Smooth muscle cell (in vitro differentiated cells): ENCODE results near the gene AFF1. TPM values are rescaled to one million over a fixed set of nuclear protein-coding genes. Genes with fewer than 3 reads are reported as not detected.

Source experiments
- DNase-seq: peaks from one replicate; lab custom pipeline; 2025; ENCODE audit not compliant: unreplicated experiment; lab: John Stamatoyannopoulos, UW
- H2AFZ ChIP-seq: fragments of 200-600 bp; sonication (generic); 2 replicates; pipeline ENCODE4 v1.6.0; 2016; ENCODE audit warnings: antibody characterized with exemption, low read depth, mild to moderate bottlenecking
- H3F3A ChIP-seq: fragments of 200-600 bp; sonication (generic); 2 replicates; pipeline ENCODE4 v1.6.0; 2017; ENCODE audit warnings: antibody characterized with exemption, low read depth
- H3K27ac ChIP-seq: fragments of 200-600 bp; sonication (generic); 2 replicates; pipeline ENCODE4 v1.5.1; 2016; ENCODE audit warnings: low read depth, mild to moderate bottlenecking
- H3K27me3 ChIP-seq: fragments of 200-600 bp; sonication (generic); 2 replicates; pipeline ENCODE4 v1.6.1; 2016; ENCODE audit warnings: low read depth, mild to moderate bottlenecking
- H3K36me3 ChIP-seq: fragments of 200-600 bp; sonication (generic); 2 replicates; pipeline ENCODE4 v1.5.1; 2016; ENCODE audit warnings: low read depth
- H3K4me1 ChIP-seq: fragments of 200-600 bp; sonication (generic); 2 replicates; pipeline ENCODE4 v1.5.1; 2016; ENCODE audit warnings: low read depth
- H3K4me2 ChIP-seq: fragments of 200-600 bp; sonication (generic); 2 replicates; pipeline ENCODE4 v1.6.0; 2016; ENCODE audit warnings: mild to moderate bottlenecking
- H3K4me3 ChIP-seq: fragments of 200-600 bp; sonication (generic); 2 replicates; pipeline ENCODE4 v1.5.1; 2016; ENCODE audit warnings: mild to moderate bottlenecking
- H3K79me2 ChIP-seq: fragments of 200-600 bp; sonication (generic); 2 replicates; pipeline ENCODE4 v1.6.0; 2016; ENCODE audit warnings: low read depth, mild to moderate bottlenecking
- H3K9ac ChIP-seq: fragments of 200-600 bp; sonication (generic); 2 replicates; pipeline ENCODE4 v1.6.0; 2016; ENCODE audit warnings: low read depth
- H3K9me3 ChIP-seq: fragments of 200-600 bp; sonication (generic); replicated peaks from 2 replicates; pipeline ENCODE4 v1.5.1; 2016; ENCODE audit warnings: low read depth
- H4K20me1 ChIP-seq: fragments of 200-600 bp; sonication (generic); 2 replicates; pipeline ENCODE4 v1.6.0; 2016; ENCODE audit warnings: low read depth
- WGBS: methylation state at CpG from one replicate; pipeline ENCODE4 v1.1.7; 2016; ENCODE audit warnings: low lambda C conversion rate; 5-methylcytosine and 5-hydroxymethylcytosine counted together
- polyA plus RNA-seq: library from polyadenylated mRNA; unstranded; fragments of >200 nt; fragmentation: Nextera tagmentation; extraction: Ambion mirVana; gene quantifications from 2 replicates; pipeline ENCODE4 v1.2.1, GENCODE V29; 2016
- total RNA-seq: library from RNA; depleted of rRNA; stranded (reverse); fragments of >200 nt; gene quantifications from 2 replicates; pipeline ENCODE4 v1.2.3, GENCODE V29; 2014
- TF ChIP-seq, protein P1 (sequence below): fragments of 200-600 bp; sonication (generic); IDR thresholded peaks from 2 replicates; pipeline ENCODE4 v1.5.1; 2017; ENCODE audit warnings: borderline replicate concordance, mild to moderate bottlenecking, antibody characterized with exemption; ENCODE audit not compliant: insufficient read depth, poor library complexity, severe bottlenecking

AFF1 gene
- total and polyA plus RNA-seq, 2 experiments from 2014 or later = 6.6 to 17.7 TPM

DNA sequence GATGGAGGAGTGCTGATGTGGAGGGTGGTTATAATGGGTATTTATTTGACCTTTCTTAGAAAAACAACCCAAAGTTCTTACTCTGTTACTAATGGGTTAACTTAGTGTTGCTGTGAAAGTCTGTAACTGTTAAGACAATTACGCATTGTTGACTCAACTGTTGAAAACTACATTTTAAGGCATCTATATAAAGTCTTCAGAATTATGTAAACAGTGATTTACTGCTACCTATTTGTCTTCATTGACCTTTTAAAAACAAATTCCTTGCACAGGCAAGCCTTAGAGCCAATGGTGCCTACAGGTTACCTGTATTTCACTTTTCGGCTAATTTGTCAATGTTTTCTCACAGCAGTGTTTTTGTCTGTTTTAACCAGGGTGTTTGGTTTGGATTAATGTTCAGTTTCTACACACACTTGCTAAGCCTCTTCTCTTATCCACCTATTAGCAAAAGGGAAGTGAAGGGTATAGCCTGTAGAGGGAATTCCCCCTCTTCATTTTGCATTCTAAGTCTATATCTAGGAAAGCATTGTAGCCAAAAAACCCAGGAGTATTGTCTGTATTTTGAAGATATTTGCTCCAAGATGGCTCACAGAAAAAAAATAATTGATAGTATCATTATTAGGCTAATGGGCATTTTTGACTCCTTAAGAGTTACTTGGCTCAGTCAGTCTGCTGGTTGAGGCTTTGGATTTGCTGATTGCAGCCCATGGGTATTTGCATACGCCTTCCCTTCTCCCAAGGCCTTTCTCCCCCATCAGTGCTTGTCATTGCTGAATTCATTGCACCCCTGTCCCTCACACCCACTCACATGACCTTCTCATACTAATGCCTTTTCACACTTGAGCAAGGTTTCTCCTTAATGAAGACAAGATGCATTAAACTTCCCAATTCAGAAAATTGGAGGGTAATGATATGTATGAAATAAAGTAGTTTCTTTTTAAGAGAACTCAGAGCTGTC lies 30.5 kb downstream of the AFF1 start:
- H3F3A ChIP-seq = peaks cover 12% of the 10 kb centered on the region
- no peak overlapping the region for H3K4me2 ChIP-seq
- H3K27me3 ChIP-seq = no peaks in the 10 kb centered on the region
- no peaks in the 10 kb centered on the region for H3K79me2 ChIP-seq
- H3K36me3 ChIP-seq = no peaks in the 10 kb centered on the region
- no peak overlapping the region for H3K9ac ChIP-seq
- peaks cover 46% of the 10 kb centered on the region for H3K4me1 ChIP-seq
- no peak overlapping the region for H2AFZ ChIP-seq
- WGBS = 93% methylated on average over 3 of the region's 3 CpGs
- no peak for DNase-seq
- H3K27ac ChIP-seq = no peak overlapping the region
- no peak overlapping the region for H3K4me3 ChIP-seq
- TF ChIP-seq, protein P1, sequence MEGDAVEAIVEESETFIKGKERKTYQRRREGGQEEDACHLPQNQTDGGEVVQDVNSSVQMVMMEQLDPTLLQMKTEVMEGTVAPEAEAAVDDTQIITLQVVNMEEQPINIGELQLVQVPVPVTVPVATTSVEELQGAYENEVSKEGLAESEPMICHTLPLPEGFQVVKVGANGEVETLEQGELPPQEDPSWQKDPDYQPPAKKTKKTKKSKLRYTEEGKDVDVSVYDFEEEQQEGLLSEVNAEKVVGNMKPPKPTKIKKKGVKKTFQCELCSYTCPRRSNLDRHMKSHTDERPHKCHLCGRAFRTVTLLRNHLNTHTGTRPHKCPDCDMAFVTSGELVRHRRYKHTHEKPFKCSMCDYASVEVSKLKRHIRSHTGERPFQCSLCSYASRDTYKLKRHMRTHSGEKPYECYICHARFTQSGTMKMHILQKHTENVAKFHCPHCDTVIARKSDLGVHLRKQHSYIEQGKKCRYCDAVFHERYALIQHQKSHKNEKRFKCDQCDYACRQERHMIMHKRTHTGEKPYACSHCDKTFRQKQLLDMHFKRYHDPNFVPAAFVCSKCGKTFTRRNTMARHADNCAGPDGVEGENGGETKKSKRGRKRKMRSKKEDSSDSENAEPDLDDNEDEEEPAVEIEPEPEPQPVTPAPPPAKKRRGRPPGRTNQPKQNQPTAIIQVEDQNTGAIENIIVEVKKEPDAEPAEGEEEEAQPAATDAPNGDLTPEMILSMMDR = no peak
- H3K9me3 ChIP-seq = no peaks in the 10 kb centered on the region
- H4K20me1 ChIP-seq = peaks cover 23% of the 10 kb centered on the region

DNA sequence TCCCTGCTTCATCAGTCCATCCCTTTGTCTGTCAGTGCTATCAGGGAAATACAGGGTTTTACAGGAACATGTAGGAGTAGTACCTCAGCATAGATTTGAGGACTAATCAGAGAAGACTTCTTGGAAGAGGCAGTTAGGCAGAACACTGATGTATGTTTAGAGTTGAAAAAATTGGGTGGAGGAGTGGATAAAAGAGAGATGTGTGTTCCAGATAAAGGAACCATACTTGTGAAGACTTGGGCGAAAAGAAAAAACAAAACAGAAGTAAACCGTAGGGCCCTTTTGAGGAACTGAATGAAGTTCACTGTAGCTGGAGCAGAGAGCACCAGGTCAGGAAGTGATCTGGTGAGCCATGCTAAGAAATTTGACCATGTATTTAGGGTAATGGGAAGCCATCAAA lies 32.3 kb downstream of the AFF1 start:
- TF ChIP-seq, protein P1 = no peak
- no peaks in the 10 kb centered on the region for H3F3A ChIP-seq
- peaks cover 35% of the 10 kb centered on the region for H3K4me1 ChIP-seq
- H3K79me2 ChIP-seq = no peaks in the 10 kb centered on the region
- H3K9me3 ChIP-seq = no peaks in the 10 kb centered on the region
- no peak for DNase-seq
- H3K9ac ChIP-seq = no peak overlapping the region
- peaks cover 8% of the 10 kb centered on the region for H4K20me1 ChIP-seq
- H2AFZ ChIP-seq = no peak overlapping the region
- H3K4me2 ChIP-seq = no peak overlapping the region
- no peaks in the 10 kb centered on the region for H3K36me3 ChIP-seq
- H3K27me3 ChIP-seq = no peaks in the 10 kb centered on the region
- H3K4me3 ChIP-seq = no peak overlapping the region
- no peak overlapping the region for H3K27ac ChIP-seq
- WGBS = 93% methylated on average over 2 of the region's 2 CpGs

DNA sequence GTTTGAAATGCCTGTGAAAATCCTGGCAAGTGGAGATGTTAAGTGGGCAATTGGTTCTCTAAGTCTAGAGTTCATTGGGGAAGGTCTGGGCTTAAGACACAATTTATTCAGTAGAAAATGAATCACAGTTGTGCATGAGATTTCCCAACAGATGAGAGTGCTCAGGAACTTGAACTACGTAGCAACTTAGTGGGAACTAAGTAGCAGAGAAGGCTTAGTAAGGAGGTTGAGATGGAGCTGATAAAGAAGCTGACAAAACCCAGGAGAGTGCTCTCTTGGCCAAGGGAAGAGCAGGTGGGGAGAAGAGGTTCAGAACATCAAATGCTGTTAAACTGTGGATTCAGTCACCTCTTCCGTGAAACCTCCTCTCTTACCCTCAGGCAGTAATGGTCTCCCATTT lies 33.0 kb downstream of the AFF1 start:
- Histone ChIP-seq H3K4me3 (no peak overlapping the region), H3K36me3 (no peaks in the 10 kb centered on the region), H3K27ac (no peak overlapping the region), H3F3A (no peaks in the 10 kb centered on the region), H3K4me1 (peaks cover 31% of the 10 kb centered on the region), H4K20me1 (peaks cover 4% of the 10 kb centered on the region), H3K27me3 (no peaks in the 10 kb centered on the region), H3K4me2 (no peak overlapping the region), H3K9ac (no peak overlapping the region), H3K79me2 (no peaks in the 10 kb centered on the region), H2AFZ (no peak overlapping the region), H3K9me3 (no peaks in the 10 kb centered on the region)
- DNase-seq = no peak
- WGBS = 56% methylated on average over 2 of the region's 2 CpGs
- TF ChIP-seq, protein P1 = no peak
